T-helper 1 cell treated with Interleukin-12 subunit alpha and Interleukin-12 subunit beta and Interleukin-4 antibody, amounts not matched to agents 30 μg/mL and 1 μg/mL, for 36 hours (primary cell): ENCODE data around the gene GRIK3.

Experiments used
- H3K27ac Mint-ChIP-seq: one replicate; pipeline ENCODE4 v1.8.0; 2021; ENCODE audit warnings: mild to moderate bottlenecking, mixed read lengths
- H3K27me3 Mint-ChIP-seq: one replicate; pipeline ENCODE4 v1.8.0; 2021; ENCODE audit warnings: low read depth, mixed read lengths
- H3K36me3 Mint-ChIP-seq: one replicate; pipeline ENCODE4 v1.8.0; 2021; ENCODE audit warnings: low read depth, mixed read lengths
- H3K4me1 Mint-ChIP-seq: one replicate; pipeline ENCODE4 v1.8.0; 2021; ENCODE audit warnings: low read depth, mixed read lengths
- H3K4me3 Mint-ChIP-seq: one replicate; pipeline ENCODE4 v1.8.0; 2021; ENCODE audit warnings: mild to moderate bottlenecking, moderate library complexity, mixed read lengths
- H3K9me3 Mint-ChIP-seq: one replicate; pipeline ENCODE4 v1.8.0; 2021; ENCODE audit warnings: mixed read lengths

Gene GRIK3

DNA sequence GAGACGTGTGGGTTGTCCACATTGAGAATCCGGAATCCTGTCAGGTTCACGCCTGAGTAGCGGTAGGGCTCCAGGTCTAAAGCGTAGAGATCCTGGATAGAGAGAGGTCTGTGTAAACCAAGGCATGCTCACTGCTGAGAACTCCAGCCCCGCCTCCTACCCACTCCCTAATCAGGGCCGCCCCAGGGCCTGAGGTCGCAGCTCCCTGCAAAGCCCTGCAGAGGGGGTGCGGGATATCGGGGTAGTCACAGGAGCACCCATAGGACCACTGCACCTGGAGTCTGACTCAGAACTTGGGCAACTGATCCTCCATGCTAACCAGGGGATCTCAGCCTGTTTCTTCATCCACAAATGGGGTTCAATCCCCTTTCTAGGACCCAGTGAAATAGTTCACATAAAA, 174.4 kb downstream of the GRIK3 start:
- no peaks in the 10 kb centered on the region for H3K4me1 Mint-ChIP-seq
- H3K27ac Mint-ChIP-seq = no peak overlapping the region
- no peaks in the 10 kb centered on the region for H3K27me3 Mint-ChIP-seq
- H3K4me3 Mint-ChIP-seq = no peak overlapping the region
- H3K36me3 Mint-ChIP-seq = no peaks in the 10 kb centered on the region
- no peaks in the 10 kb centered on the region for H3K9me3 Mint-ChIP-seq

DNA sequence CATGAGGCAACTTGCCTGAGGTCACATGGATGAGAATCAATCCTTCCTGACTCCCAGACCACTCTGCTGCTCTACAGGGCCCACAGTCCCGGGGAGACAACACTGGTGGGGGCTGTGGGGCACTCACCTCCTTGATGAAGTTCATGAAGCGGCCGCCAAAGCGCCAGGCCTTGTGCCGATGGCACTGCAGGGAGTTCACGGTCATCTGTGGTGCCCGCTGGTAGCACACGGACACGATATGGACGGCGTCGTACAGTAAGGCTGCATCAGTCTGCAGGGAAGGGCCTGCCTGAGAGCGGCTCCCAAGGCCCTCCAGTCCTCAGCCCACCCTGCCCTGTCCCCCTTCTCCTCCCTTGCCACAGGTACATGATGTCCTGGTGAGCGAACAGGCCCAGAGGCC, 175.3 kb downstream of the GRIK3 start:
- no peak overlapping the region for H3K27ac Mint-ChIP-seq
- no peak overlapping the region for H3K4me3 Mint-ChIP-seq
- H3K4me1 Mint-ChIP-seq = no peaks in the 10 kb centered on the region
- no peaks in the 10 kb centered on the region for H3K36me3 Mint-ChIP-seq
- no peaks in the 10 kb centered on the region for H3K9me3 Mint-ChIP-seq
- peaks cover 3% of the 10 kb centered on the region for H3K27me3 Mint-ChIP-seq

DNA sequence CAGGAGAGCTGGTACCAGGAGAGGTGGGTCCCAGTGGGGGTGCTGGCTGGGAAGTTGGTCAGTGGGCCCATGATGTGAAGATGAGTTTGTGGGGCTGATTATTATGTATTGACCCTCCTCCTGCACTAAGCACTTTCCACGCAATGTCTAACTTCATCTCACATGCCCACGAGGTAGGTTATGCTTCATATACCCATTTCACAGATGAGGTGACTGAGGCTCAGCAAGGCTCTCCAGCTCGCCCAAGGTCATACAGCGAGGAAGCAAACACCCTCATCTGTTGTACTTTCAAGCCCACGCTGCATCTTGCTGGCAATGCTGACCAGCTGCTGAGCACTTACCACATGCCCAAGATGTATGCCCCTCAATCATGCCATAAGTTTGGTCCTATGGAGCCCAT, 175.8 kb downstream of the GRIK3 start:
- no peaks in the 10 kb centered on the region for H3K4me1 Mint-ChIP-seq
- H3K36me3 Mint-ChIP-seq = no peaks in the 10 kb centered on the region
- H3K27me3 Mint-ChIP-seq = peaks cover 3% of the 10 kb centered on the region
- no peaks in the 10 kb centered on the region for H3K9me3 Mint-ChIP-seq
- H3K4me3 Mint-ChIP-seq = no peak overlapping the region
- H3K27ac Mint-ChIP-seq = no peak overlapping the region

DNA sequence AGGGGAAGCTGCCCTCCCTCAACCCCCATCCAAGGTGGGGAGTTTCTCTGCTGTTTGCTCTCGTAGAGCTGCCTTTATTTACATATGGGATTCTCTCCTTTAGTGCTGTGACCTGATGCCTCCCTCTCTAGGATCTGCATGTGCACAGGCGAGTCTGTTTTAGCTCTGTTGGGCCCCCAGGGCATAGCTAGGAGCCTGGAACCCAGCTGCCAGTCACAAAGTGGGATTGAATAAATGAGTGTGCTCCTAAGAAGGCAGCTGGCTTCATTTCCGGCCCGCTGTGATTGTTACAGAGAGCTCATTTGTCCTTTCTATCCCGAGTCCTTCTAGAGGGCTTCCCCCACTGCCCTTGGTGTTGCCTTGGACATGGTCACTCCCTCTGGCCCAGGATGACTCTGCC, 176.6 kb downstream of the GRIK3 start:
- no peaks in the 10 kb centered on the region for H3K4me1 Mint-ChIP-seq
- no peaks in the 10 kb centered on the region for H3K36me3 Mint-ChIP-seq
- no peak overlapping the region for H3K27ac Mint-ChIP-seq
- peaks cover 3% of the 10 kb centered on the region for H3K27me3 Mint-ChIP-seq
- no peaks in the 10 kb centered on the region for H3K9me3 Mint-ChIP-seq
- no peak overlapping the region for H3K4me3 Mint-ChIP-seq

DNA sequence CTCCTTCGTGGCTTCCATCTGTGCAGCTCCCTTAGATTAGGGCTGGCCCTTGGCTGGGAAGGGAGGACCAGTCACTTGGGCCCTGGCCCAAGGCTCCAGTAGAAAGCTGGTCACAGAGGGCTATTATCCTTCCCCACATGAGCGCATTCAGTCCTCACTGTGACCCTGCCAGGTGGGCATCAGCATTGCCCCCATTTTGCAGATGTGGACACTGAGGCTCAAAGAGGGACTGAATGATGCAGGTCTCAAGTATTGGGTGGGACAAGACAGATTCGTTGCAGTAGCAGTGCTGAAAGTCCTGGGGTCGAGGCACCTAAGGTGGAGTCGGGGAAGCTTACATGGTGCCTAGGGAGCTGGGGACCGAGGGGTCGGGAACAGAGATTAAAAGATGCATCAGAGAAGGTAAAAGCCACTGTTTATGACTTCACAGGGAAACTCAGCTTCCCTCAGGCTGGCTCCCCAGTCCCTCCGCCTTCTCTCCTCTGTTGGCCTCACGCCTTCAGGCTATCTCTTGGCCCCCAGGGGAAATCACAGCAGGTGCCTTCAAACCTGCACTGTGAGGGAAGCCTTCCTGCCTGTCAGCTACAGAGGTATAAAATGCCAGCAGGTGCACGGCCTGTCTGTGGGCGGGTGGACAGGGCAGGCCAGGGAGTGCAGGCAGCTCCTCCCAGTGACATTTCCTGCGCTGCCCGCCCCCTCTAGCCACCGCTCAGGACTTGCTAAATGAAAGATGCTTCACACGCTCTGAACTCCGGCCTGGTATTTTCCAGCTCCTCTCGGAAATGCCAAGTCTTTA, 178.4 kb downstream of the GRIK3 start:
- H3K9me3 Mint-ChIP-seq = no peaks in the 10 kb centered on the region
- peaks cover 10% of the 10 kb centered on the region for H3K27me3 Mint-ChIP-seq
- H3K4me3 Mint-ChIP-seq = no peak overlapping the region
- no peak overlapping the region for H3K27ac Mint-ChIP-seq
- H3K36me3 Mint-ChIP-seq = no peaks in the 10 kb centered on the region
- H3K4me1 Mint-ChIP-seq = no peaks in the 10 kb centered on the region

DNA sequence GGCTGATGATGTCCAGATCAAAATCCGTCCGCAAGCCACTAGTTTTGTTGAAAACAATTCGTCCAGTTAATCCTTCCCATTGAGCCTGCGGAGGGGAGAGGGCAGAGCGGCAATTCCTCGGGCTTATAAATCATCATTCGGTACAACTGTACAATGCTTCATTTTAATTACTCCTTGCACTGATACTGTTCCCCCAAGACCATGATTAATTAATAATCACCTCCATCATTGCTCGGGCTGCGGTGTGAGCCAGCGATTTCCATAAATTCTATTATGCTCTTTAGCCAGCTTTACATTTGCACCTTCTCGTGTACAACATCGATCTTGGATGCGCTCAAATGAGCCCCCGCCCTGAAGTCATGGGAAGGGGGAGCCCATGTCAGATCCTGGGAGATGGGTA, 180.7 kb downstream of the GRIK3 start:
- Mint-ChIP-seq H3K4me3 (no peak overlapping the region), H3K27ac (no peak overlapping the region), H3K36me3 (no peaks in the 10 kb centered on the region), H3K9me3 (no peaks in the 10 kb centered on the region), H3K4me1 (no peaks in the 10 kb centered on the region), H3K27me3 (peaks cover 14% of the 10 kb centered on the region)

DNA sequence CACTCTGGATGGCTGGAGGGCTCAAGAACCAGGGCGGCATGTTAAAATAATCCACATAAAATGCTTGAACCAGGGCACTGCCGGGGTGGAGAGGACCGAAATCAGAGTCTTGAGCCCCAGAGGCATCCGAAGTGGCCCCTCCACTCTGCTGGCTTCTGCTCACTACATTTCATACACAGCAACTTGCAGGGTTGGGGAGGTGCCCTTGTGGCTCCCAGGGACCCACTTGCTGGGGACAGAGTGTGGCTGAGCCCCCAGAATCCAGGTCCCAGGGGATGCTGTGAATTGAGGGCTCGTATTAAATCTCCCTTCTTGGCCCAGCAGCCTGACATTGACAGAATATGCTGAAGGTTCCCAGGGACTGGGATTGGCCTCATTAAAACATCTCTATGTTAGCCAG, 181.7 kb downstream of the GRIK3 start:
- Mint-ChIP-seq H3K27ac (no peak overlapping the region), H3K4me1 (no peaks in the 10 kb centered on the region), H3K36me3 (no peaks in the 10 kb centered on the region), H3K9me3 (no peaks in the 10 kb centered on the region), H3K27me3 (peaks cover 21% of the 10 kb centered on the region), H3K4me3 (no peak overlapping the region)

DNA sequence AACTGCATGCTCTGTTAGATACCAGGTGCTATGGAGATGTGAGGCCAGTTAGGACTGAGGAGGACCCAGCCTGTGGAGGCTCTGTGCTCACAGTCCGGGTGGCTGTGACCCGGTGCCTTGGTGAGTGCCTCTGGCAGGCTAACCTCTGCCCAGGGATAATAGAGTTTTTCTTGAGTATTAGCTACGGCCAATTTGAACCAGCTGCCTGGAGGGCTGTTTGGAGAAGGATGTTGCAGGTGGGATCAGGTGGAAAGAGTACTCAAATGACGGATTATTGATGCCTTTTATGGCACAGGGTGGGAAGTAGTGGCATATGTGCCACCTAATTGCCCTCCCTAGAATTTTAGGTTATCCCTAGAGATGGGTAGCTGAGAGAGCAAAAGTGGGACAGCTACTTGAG, 182.7 kb downstream of the GRIK3 start:
- H3K9me3 Mint-ChIP-seq = no peaks in the 10 kb centered on the region
- no peaks in the 10 kb centered on the region for H3K4me1 Mint-ChIP-seq
- H3K36me3 Mint-ChIP-seq = no peaks in the 10 kb centered on the region
- no peak overlapping the region for H3K27ac Mint-ChIP-seq
- H3K27me3 Mint-ChIP-seq = peaks cover 21% of the 10 kb centered on the region
- H3K4me3 Mint-ChIP-seq = no peak overlapping the region

DNA sequence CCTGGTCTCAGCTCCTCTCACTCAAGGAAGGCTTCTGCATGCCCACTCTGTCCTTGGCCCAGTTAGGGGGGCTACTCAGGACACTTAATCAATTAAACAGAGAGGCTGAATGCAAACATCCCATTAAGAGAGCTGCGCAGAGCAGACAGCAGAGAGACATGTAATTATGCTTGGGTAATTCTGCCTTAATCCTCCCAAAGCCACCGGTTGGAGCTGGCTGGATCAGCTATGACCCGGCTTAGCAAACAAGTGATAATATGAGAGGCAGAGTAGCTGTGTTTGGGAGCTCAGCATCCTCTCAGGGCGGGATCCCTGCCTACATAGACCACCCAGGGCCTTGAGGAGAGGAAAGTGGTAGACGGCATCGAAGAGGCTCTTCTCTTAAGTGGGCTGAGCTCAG, 183.2 kb downstream of the GRIK3 start:
- H3K4me1 Mint-ChIP-seq = no peaks in the 10 kb centered on the region
- no peaks in the 10 kb centered on the region for H3K9me3 Mint-ChIP-seq
- H3K27ac Mint-ChIP-seq = no peak overlapping the region
- H3K27me3 Mint-ChIP-seq = peaks cover 21% of the 10 kb centered on the region
- H3K4me3 Mint-ChIP-seq = no peak overlapping the region
- no peaks in the 10 kb centered on the region for H3K36me3 Mint-ChIP-seq

DNA sequence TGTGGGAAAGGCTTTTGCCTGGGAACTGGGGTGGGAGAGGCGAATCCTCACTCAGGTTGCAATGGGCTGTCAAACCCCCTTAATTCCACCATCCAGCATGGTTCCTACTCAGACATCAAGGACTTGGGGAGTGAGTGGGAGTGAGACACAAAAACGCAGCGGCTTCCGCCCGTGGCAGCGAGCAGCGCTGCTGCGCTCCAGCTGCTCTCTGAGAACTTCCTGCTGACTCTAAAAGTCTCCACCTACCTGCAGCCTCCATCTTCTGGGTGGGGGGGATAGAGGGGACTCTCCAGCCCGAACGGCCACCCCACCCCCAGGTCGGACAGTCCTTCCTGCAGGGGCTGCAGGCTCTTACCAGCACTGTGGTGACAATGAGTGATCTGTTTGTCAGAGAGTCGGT, 184.4 kb downstream of the GRIK3 start:
- Mint-ChIP-seq H3K27ac (no peak overlapping the region), H3K36me3 (no peaks in the 10 kb centered on the region), H3K27me3 (peaks cover 21% of the 10 kb centered on the region), H3K4me3 (no peak overlapping the region), H3K9me3 (no peaks in the 10 kb centered on the region), H3K4me1 (no peaks in the 10 kb centered on the region)

DNA sequence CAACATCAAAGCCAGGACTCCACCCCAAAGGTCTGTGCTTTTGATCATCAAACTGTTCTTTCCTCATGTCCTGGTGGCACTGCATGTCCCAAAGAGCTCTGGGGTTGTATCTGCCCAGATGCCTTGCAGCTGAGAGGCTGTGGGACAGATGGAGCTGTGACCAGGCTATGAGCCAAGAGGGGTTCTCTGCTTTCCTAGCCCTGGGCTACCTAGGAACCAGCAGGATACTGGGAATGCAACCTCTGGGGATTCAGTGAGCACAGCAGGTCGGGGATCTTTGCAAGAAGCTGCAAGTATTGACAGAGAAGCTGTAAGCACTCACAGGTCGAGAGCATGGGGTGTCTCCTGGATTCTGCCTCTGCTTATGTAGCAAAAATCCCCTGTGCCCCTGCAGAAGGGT, 186.6 kb downstream of the GRIK3 start:
- H3K4me3 Mint-ChIP-seq = no peak overlapping the region
- H3K27ac Mint-ChIP-seq = no peak overlapping the region
- no peaks in the 10 kb centered on the region for H3K9me3 Mint-ChIP-seq
- H3K27me3 Mint-ChIP-seq = peaks cover 18% of the 10 kb centered on the region
- no peaks in the 10 kb centered on the region for H3K4me1 Mint-ChIP-seq
- no peaks in the 10 kb centered on the region for H3K36me3 Mint-ChIP-seq

DNA sequence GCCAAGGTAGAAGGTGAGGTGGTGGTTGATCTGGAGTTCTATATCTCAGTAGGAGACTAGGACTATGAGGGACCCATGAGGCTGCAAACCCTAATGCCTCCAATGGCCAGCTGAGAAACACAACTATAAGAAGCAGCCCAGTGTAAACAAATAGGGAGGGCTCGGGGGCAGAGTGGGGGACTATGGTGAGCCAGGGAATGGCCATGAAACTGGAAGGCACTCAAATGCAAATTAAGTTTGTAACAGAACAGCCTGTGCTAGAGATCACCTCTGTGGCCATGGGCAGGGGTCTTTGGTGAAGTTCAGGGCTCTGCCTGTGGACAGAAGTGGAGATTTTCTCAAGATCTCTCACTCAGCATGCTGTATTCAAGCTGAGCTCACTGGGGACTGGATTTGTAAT, 187.1 kb downstream of the GRIK3 start:
- Mint-ChIP-seq H3K4me3 (no peak overlapping the region), H3K4me1 (no peaks in the 10 kb centered on the region), H3K36me3 (no peaks in the 10 kb centered on the region), H3K27ac (no peak overlapping the region), H3K27me3 (peaks cover 18% of the 10 kb centered on the region), H3K9me3 (no peaks in the 10 kb centered on the region)

DNA sequence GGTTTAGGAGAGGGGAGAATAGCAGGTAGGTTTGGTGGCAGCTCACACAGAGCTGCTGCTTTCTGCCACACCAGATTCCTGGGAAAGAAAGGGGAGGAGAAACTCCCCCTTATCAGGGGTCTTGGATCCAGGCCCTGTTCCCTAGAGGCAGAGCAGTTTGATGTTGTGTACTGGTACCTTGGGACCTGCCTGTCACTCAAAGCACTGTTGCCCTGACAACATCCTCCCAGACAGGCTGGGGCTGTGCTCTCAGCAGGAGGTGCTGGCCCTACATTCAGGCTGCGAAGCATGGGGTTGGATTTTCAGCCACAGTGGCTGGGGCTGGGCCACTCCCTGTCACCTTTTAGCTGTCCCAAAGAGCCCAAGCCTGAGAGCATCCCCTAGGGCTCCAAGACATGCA, 188.0 kb downstream of the GRIK3 start:
- Mint-ChIP-seq H3K27me3 (peaks cover 11% of the 10 kb centered on the region), H3K36me3 (no peaks in the 10 kb centered on the region), H3K4me3 (no peak overlapping the region)

DNA sequence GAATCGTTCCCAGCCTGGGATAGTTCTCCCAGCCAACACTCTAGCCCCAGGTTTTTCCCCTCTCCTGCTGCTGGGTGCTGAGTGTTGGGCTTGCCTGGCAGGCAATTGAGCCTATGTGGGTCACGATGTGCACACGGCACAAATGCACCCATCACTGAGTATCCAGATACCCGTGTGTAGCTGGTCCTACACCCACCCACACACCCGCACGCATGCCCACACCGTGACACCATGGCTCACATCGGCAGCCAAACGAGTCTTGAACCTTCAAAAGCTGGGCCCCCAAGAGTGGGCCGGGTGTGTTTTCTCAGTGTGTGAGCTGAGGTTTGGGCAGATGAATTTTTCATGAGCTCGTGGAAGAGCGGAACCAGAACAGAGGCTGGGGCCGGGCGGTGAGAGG, 188.5 kb downstream of the GRIK3 start:
- H3K27ac Mint-ChIP-seq = no peak overlapping the region
- no peak overlapping the region for H3K4me3 Mint-ChIP-seq
- H3K4me1 Mint-ChIP-seq = no peaks in the 10 kb centered on the region
- no peaks in the 10 kb centered on the region for H3K9me3 Mint-ChIP-seq
- H3K36me3 Mint-ChIP-seq = no peaks in the 10 kb centered on the region
- peaks cover 11% of the 10 kb centered on the region for H3K27me3 Mint-ChIP-seq

More for the DNA sequence above, 188.0 kb downstream of the GRIK3 start:
- Mint-ChIP-seq H3K4me1 (no peaks in the 10 kb centered on the region), H3K27ac (no peak overlapping the region), H3K9me3 (no peaks in the 10 kb centered on the region)

DNA sequence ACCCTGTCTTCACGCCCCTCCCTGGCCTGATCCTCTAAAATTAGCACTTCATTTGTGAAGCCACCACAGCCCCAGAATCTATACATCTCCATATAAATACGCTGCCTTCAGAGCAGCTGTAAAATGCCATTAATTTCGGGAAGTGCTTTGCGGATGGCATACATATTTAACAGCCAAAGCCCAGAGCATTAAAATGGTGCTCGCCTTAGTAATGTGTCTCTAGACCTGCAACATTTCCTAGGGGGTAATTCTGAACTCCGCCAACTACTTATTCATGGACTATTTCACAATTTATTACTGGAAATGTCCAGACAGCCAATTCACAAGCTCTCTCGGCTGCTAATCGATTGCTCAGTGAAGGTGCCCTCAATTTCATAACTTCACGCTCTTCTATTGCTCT, 189.4 kb downstream of the GRIK3 start:
- H3K4me3 Mint-ChIP-seq = no peak overlapping the region
- no peaks in the 10 kb centered on the region for H3K4me1 Mint-ChIP-seq
- no peaks in the 10 kb centered on the region for H3K36me3 Mint-ChIP-seq
- peaks cover 11% of the 10 kb centered on the region for H3K27me3 Mint-ChIP-seq
- H3K27ac Mint-ChIP-seq = no peak overlapping the region
- H3K9me3 Mint-ChIP-seq = no peaks in the 10 kb centered on the region
